ENCODE results near the gene HOXB5. TPM values are rescaled to one million over a fixed set of nuclear protein-coding genes. Genes with fewer than 3 reads are reported as not detected.

HOXB5 gene
- total and polyA plus RNA-seq, 10 of the 15 experiments (the other 5 are each of a cell fraction or from before 2014, with no cell fraction given) = not detected

GRCh38 chr17:48586355-48587258 is 7.0 kb downstream of the HOXB5 start:
- H4K20me1 ChIP-seq (ENCODE audit: control insufficient read depth, insufficient read depth) = no peaks in the 10 kb centered on the region
- peaks cover 3% of the 10 kb centered on the region for H3K4me1 ChIP-seq (ENCODE audit: control insufficient read depth, insufficient read depth, low read length)
- no TSS peak for BruUV-seq (replicated peaks)
- in situ Hi-C loops (cut with MboI) = no loop called here
- no peaks in the 10 kb centered on the region for H3K79me2 ChIP-seq (ENCODE audit: control insufficient read depth, insufficient read depth, low read length)
- no peaks in the 10 kb centered on the region for H3K9me3 ChIP-seq (replicated peaks; ENCODE audit: control insufficient read depth, insufficient read depth, low read length)
- peak overlapping the region; percentile 64 for H3K4me3 ChIP-seq
- intact Hi-C loops (cut with micrococcal nuclease; ENCODE audit: unreplicated experiment) = no loop called here
- CTCF ChIA-PET = interaction anchor here (0.9 to 3.3 kb wide), 10 partner anchors 93 to 616 kb away, joined by 3 to 22 read pairs (median 4); partner anchors contain the start of gene CDK5RAP3
- SMC1A ChIA-PET (ENCODE audit: uncharacterized antibody, unreplicated experiment) = interaction anchor here (0.5 to 3.0 kb wide), 9 partner anchors 94 to 500 kb away, joined by 3 to 23 read pairs (median 6); no protein-coding TSS in a partner anchor
- no peak for DNase-seq (ENCODE audit: low read depth, low spot score)
- peak overlapping the region; percentile 99 for H3K4me2 ChIP-seq (ENCODE audit: control insufficient read depth, insufficient read depth)
- peak; percentile 54 for FAIRE-seq
- H3K27me3 ChIP-seq (replicated peaks in 1 of 2; ENCODE audit: control insufficient read depth in 2 of 2, insufficient read depth in 2 of 2, low read length in 1 of 2) = peaks cover 0 to 4% of the 10 kb centered on the region in 2 experiments; a peak in 1 of 4 replicates
- H3K9ac ChIP-seq (ENCODE audit: control insufficient read depth, insufficient read depth, low read length) = 0 out of 2 replicates have a peak overlapping the region, but pooled peaks have one; percentile 60
- H3K36me3 ChIP-seq (ENCODE audit: control insufficient read depth in 2 of 2, insufficient read depth in 2 of 2, low read length in 1 of 2) = no peaks in the 10 kb centered on the region
- POLR2A ChIA-PET = interaction anchor here (1.0 kb wide), 1 partner anchor 305 kb away, joined by 3 read pairs; no protein-coding TSS in a partner anchor
- H2AFZ ChIP-seq (ENCODE audit: control insufficient read depth, low read depth, low read length) = peak overlapping the region; percentile 80; the same call in 1 of the 2 replicates
- H3K27ac ChIP-seq (ENCODE audit: control insufficient read depth, insufficient read depth) = no peak overlapping the region
- peak; percentile 59 for ATAC-seq
- RAD21 ChIA-PET (ENCODE audit: unreplicated experiment) = interaction anchor here (1.0 to 2.6 kb wide), 9 partner anchors 32 to 371 kb away, joined by 3 to 13 read pairs (median 5); no protein-coding TSS in a partner anchor
- 9% methylated on average over 34 of the region's 34 CpGs for WGBS (ENCODE audit: insufficient coverage, insufficient replicate concordance, low lambda C conversion rate, missing lambda C conversion rate)
- TF ChIP-seq CUX1 (IDR thresholded peaks at IDR 0.05; ENCODE audit: insufficient replicate concordance, low read depth, low read length) = no peak
- no peak for TF ChIP-seq ZNF207 (IDR thresholded peaks at IDR 0.05; ENCODE audit: borderline replicate concordance)
- no peak for TF ChIP-seq SP1 (IDR thresholded peaks at IDR 0.05; ENCODE audit: low read depth, low read length)
- 0 out of 2 replicates have a peak, but pooled peaks have one; percentile 12 for TF ChIP-seq CBFB (IDR thresholded peaks at IDR 0.05; ENCODE audit: low read depth)
- TF ChIP-seq EGR1 (IDR thresholded peaks at IDR 0.05; ENCODE audit: borderline replicate concordance in 1 of 2, low read depth in 2 of 2, low read length in 2 of 2) = peak in 1 of 2 experiments; percentile 66; a peak in 1 of 3 replicates
- no peak for TF ChIP-seq EZH2 (IDR thresholded peaks at IDR 0.05; ENCODE audit: borderline replicate concordance, control insufficient read depth, low read depth, low read length)
- 0 out of 2 replicates have a peak, but pooled peaks have one; percentile 23 for TF ChIP-seq NR2F1 (conservative IDR thresholded peaks at IDR 0.05)

Data from GM12878 (cell line).